Kidney tubule cell (primary cell): ENCODE data around the gene C1QTNF5.

Source experiments
- DNase-seq: peaks from one replicate; pipeline ENCODE4 v3.0.0-alpha.2; 2018; ENCODE audit warnings: low spot score

C1QTNF5 gene

DNA sequence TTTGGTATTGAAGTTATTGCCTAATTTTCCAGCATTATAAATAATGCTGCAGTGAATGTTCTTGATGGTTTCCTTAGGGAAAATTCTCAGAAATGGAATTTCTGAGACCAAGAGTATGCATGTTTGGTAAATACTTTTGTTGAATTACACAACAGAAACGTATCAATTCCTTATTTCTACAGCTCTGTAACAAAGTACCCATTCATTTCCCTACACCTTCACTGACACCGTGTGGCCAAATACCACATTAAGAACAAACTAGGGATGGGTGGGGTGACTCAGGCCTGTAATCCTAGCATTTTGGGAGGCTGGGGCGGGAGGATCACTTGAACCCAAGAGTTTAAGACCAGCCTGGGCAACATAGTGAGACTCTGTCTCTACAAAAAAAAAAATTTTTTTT lies 45.5 kb downstream of the C1QTNF5 start:
- no peak for DNase-seq

DNA sequence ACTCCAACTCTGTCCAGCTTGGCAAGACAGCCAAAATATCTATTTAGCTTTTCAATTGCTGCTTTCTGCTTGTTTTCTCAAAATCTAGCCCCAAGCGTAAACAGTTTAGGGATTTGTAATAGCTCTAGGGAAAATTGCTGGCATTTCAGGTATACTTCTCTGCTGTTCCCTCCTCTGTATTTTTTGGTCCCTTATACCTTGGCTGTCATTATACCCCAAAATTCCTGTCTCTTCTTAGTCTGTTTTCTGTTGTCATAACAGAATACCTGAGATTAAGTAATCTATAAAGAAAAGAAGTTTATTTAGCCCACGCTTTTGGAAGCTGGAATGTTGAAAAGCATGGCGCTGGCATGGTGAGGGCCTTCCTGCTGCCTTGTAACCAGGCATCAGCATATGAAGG lies 47.2 kb downstream of the C1QTNF5 start:
- no peak for DNase-seq

DNA sequence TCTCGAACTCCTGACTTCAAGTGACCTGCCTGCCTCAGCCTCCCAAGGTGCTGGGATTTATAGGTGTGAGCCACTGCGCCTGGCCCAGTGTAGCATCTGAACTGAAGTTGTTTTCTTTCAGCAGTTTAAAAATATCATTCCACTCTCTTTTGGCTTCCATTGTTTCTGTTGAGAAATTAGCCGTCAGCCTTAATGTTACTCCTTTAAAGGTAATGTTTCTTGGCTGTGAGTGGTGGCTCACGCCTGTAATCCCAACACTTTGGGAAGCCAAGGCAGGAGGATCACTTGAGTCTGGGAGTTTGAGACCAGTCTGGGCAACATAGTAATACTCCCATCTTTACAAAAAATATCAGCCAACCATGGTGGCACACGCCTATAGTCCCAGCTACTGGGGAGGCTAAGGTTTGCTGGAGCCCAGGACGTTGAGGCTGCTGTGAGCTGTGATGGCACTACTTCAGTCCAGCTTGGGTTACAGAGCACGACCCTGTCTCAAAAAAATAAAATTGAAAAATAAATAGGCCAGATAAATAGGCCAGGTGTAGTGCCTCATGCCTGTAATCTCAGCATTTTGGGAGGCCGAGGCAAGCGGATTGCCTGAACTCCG lies 49.7 kb downstream of the C1QTNF5 start:
- DNase-seq, result no peak
